VCaP (cell line): ENCODE data around the gene MACROD1.

Experiments
- H3K27ac ChIP-seq: fragments of 450-650 bp; 2 replicates; pipeline ENCODE4 v1.5.1; 2017
- CTCF ChIP-seq: fragments of 450-650 bp; conservative IDR thresholded peaks from 2 replicates; pipeline ENCODE4 v1.5.1; 2017; ENCODE audit warnings: mild to moderate bottlenecking, moderate library complexity

Gene MACROD1

GRCh38 chr11:64201543-64201942, 35.6 kb upstream of the MACROD1 start:
- TF ChIP-seq CTCF, result no peak
- peak overlapping the region; percentile 19 for H3K27ac ChIP-seq

- 0 out of 2 replicates have a peak overlapping the region, but pooled peaks have one; percentile 0 for H3K27ac ChIP-seq
- no peak for TF ChIP-seq CTCF
Measured at GRCh38 chr11:64198511-64198910, 32.6 kb upstream of the MACROD1 start.

- no peak overlapping the region for H3K27ac ChIP-seq
- no peak for TF ChIP-seq CTCF
Measured at GRCh38 chr11:64196626-64197025, 30.7 kb upstream of the MACROD1 start.

- no peak overlapping the region for H3K27ac ChIP-seq
- TF ChIP-seq CTCF, result no peak
Measured at GRCh38 chr11:64192434-64192833, 26.5 kb upstream of the MACROD1 start.

- H3K27ac ChIP-seq, result no peak overlapping the region
Measured at GRCh38 chr11:64186492-64187165, 20.7 kb upstream of the MACROD1 start.

GRCh38 chr11:64185693-64186491, 20.0 kb upstream of the MACROD1 start, which contains the start of gene STIP1:
STIP1 (plus strand) TSS chr11:64186171; CDS start chr11:64186262, 91 bp downstream.
- no peak within 1 kb of the TSS for H3K27ac ChIP-seq
- peak; percentile 76 for TF ChIP-seq CTCF

More at GRCh38 chr11:64186492-64187165, 20.7 kb upstream of the MACROD1 start:
- no peak for TF ChIP-seq CTCF

GRCh38 chr11:64185175-64185692, 19.3 kb upstream of the MACROD1 start:
- H3K27ac ChIP-seq, result no peak overlapping the region
- no peak; the same call in 1 of the 2 replicates for TF ChIP-seq CTCF
